Epithelial cell of proximal tubule (primary cell): ENCODE data around the gene RBM19. TPM values are rescaled to one million over a fixed set of nuclear protein-coding genes. Genes with fewer than 3 reads are reported as not detected.

Source experiments
- DNase-seq: peaks from one replicate; pipeline ENCODE4 v3.0.0-alpha.2; 2011; ENCODE audit warnings: low read depth
- H3K4me3 ChIP-seq: 2 replicates; pipeline ENCODE4 v1.5.1; 2011; ENCODE audit warnings: low read depth, mild to moderate bottlenecking, low read length
- CTCF ChIP-seq: conservative IDR thresholded peaks from 2 replicates; pipeline ENCODE4 v1.5.1; 2012; ENCODE audit warnings: low read depth, mild to moderate bottlenecking, low read length
- total RNA-seq: library from RNA; depleted of rRNA; stranded (reverse); fragments of >200 nt; gene quantifications from 2 replicates; pipeline ENCODE4 v1.2.3, GENCODE V29; 2015

RBM19 gene
- total RNA-seq, 1 donor from 2014 or later: 26.5 TPM

- no peak for TF ChIP-seq CTCF
- no peak overlapping the region for H3K4me3 ChIP-seq
- DNase-seq: no peak
Observed at GRCh38 chr12:113844495-113845210, 121.5 kb downstream of the RBM19 start.

GRCh38 chr12:113842699-113843098, 123.4 kb downstream of the RBM19 start:
- no peak overlapping the region for H3K4me3 ChIP-seq
- no peak for TF ChIP-seq CTCF
- no peak for DNase-seq

- no peak for DNase-seq
- TF ChIP-seq CTCF: no peak
- no peak overlapping the region for H3K4me3 ChIP-seq
Observed at GRCh38 chr12:113841786-113842185, 124.3 kb downstream of the RBM19 start.

- no peak for DNase-seq
- no peak overlapping the region for H3K4me3 ChIP-seq
- no peak for TF ChIP-seq CTCF
Observed at GRCh38 chr12:113840401-113841042, 125.6 kb downstream of the RBM19 start.

- TF ChIP-seq CTCF: no peak
- DNase-seq: no peak
Observed at GRCh38 chr12:113838896-113839295, 127.2 kb downstream of the RBM19 start.

GRCh38 chr12:113837528-113838296, 128.4 kb downstream of the RBM19 start:
- no peak for DNase-seq
- TF ChIP-seq CTCF: peak; percentile 29
- no peak overlapping the region for H3K4me3 ChIP-seq

More at GRCh38 chr12:113838896-113839295, 127.2 kb downstream of the RBM19 start:
- H3K4me3 ChIP-seq: no peak overlapping the region
